ENCODE results near the gene HTRA1.

HTRA1 gene

GRCh38 chr10:122492999-122493481 is 31.7 kb downstream of the HTRA1 start:
- no peaks in the 10 kb centered on the region for H3K9me3 ChIP-seq (ENCODE audit: severe bottlenecking)
- ATAC-seq (ENCODE audit: low read depth) = no peak
- H3K27me3 ChIP-seq (ENCODE audit: insufficient read depth, poor library complexity, severe bottlenecking) = no peaks in the 10 kb centered on the region
- DNase-seq (ENCODE audit: low spot score) = peak; percentile 19
- no peak overlapping the region for H3K4me3 ChIP-seq (ENCODE audit: severe bottlenecking)
- peaks cover 38% of the 10 kb centered on the region for H3K4me1 ChIP-seq (ENCODE audit: insufficient read depth, poor library complexity, severe bottlenecking)
- H3K27ac ChIP-seq (ENCODE audit: poor library complexity, severe bottlenecking) = peak overlapping the region; percentile 95
- peaks cover 38% of the 10 kb centered on the region for H3K36me3 ChIP-seq (ENCODE audit: low read depth)
- no peak for TF ChIP-seq CTCF (IDR thresholded peaks at IDR 0.05; ENCODE audit: poor library complexity, severe bottlenecking)

- H3K27ac ChIP-seq (ENCODE audit: poor library complexity, severe bottlenecking) = peak overlapping the region; percentile 95
- no peaks in the 10 kb centered on the region for H3K9me3 ChIP-seq (ENCODE audit: severe bottlenecking)
- H3K4me1 ChIP-seq (ENCODE audit: insufficient read depth, poor library complexity, severe bottlenecking) = peaks cover 38% of the 10 kb centered on the region
- ATAC-seq (ENCODE audit: low read depth) (no peak), DNase-seq (ENCODE audit: low spot score) (peak; percentile 19)
- H3K36me3 ChIP-seq (ENCODE audit: low read depth) = peaks cover 38% of the 10 kb centered on the region
- H3K27me3 ChIP-seq (ENCODE audit: insufficient read depth, poor library complexity, severe bottlenecking) = no peaks in the 10 kb centered on the region
- TF ChIP-seq CTCF (IDR thresholded peaks at IDR 0.05; ENCODE audit: poor library complexity, severe bottlenecking) = no peak
- H3K4me3 ChIP-seq (ENCODE audit: severe bottlenecking) = no peak overlapping the region
Observed at GRCh38 chr10:122493761-122494160, 32.4 kb downstream of the HTRA1 start.

DNA sequence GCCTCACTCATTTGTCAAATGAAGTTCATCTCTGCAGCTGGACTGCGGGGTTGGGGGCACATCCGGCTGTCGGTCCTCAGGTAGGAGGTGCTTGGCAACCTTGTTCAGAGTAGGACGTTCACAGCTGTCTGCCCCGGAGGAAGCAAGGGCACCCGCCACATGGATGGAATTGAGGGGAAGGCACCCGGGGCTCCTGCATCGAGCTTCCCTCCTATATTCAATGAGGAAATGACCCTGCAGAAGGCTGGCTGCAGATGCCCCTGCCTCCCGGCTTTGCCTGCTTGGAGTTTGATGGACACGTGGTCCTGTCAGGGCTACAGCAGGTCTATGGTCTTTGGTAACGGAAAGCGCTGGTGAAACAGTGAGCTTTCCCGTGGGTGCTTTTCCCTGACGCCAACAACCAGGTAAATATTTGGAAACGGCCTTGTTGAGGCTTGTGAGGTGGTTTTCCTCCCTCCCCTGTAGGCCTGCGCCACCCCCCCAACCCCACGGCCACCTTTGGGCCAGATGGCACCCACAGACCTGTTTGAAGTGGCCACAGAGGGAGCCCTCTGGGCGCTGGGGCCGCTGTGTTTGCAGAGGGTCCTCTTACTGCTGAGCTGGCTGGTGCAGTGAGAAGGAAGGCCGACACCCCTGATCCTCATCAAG is 32.9 kb downstream of the HTRA1 start:
- ATAC-seq (ENCODE audit: low read depth) = peak; percentile 40; the same call in 2 of the 3 replicates

GRCh38 chr10:122494833-122495232 is 33.5 kb downstream of the HTRA1 start:
- Histone ChIP-seq H3K4me3 (ENCODE audit: severe bottlenecking) (peak overlapping the region; percentile 12), H3K9me3 (ENCODE audit: severe bottlenecking) (no peaks in the 10 kb centered on the region), H3K4me1 (ENCODE audit: insufficient read depth, poor library complexity, severe bottlenecking) (peaks cover 38% of the 10 kb centered on the region), H3K36me3 (ENCODE audit: low read depth) (peaks cover 29% of the 10 kb centered on the region), H3K27me3 (ENCODE audit: insufficient read depth, poor library complexity, severe bottlenecking) (no peaks in the 10 kb centered on the region), H3K27ac (ENCODE audit: poor library complexity, severe bottlenecking) (peak overlapping the region; percentile 95)
- ATAC-seq (ENCODE audit: low read depth) (peak; percentile 89), DNase-seq (ENCODE audit: low spot score) (peak; percentile 96)
- TF ChIP-seq CTCF (IDR thresholded peaks at IDR 0.05; ENCODE audit: poor library complexity, severe bottlenecking) = no peak

More for the DNA sequence above, 32.9 kb downstream of the HTRA1 start:
- no peaks in the 10 kb centered on the region for H3K9me3 ChIP-seq (ENCODE audit: severe bottlenecking)
- H3K36me3 ChIP-seq (ENCODE audit: low read depth) = peaks cover 32% of the 10 kb centered on the region
- peaks cover 38% of the 10 kb centered on the region for H3K4me1 ChIP-seq (ENCODE audit: insufficient read depth, poor library complexity, severe bottlenecking)
- TF ChIP-seq CTCF (IDR thresholded peaks at IDR 0.05; ENCODE audit: poor library complexity, severe bottlenecking) = no peak
- peak overlapping the region; percentile 95 for H3K27ac ChIP-seq (ENCODE audit: poor library complexity, severe bottlenecking)
- peak; percentile 42 for DNase-seq (ENCODE audit: low spot score)
- H3K4me3 ChIP-seq (ENCODE audit: severe bottlenecking) = peak overlapping the region; percentile 12
- no peaks in the 10 kb centered on the region for H3K27me3 ChIP-seq (ENCODE audit: insufficient read depth, poor library complexity, severe bottlenecking)

All from RWPE2 (cell line).